WTC11 (cell line): ENCODE data around the gene NDRG3. TPM values are rescaled to one million over a fixed set of nuclear protein-coding genes. Genes with fewer than 3 reads are reported as not detected.
A peak's percentile ranks its signal among the peaks of the same experiment; 100 is the strongest.
"Not testable (repeated sequence)": the region's sequence is repeated elsewhere in the genome, so short reads cannot be mapped to it uniquely, and the experiment has no call there.

Source experiments
- ATAC-seq: fragments of 200-7000 bp; cut with Tn5 transposase; 2 replicates; pipeline ENCODE4 v1.10.0; 2021; ENCODE audit warnings: mild to moderate bottlenecking, moderate library complexity
- CTCF ChIA-PET: fragments of 300-600 bp; sonication (Branson Sonifier 250); formaldehyde crosslinking; loops from one replicate; lab custom pipeline; 2021; ENCODE audit warnings: antibody characterized with exemption; lab: Charles Lee
- POLR2A ChIA-PET: fragments of 350-600 bp; sonication (Branson Sonifier 250); formaldehyde crosslinking; loops from one replicate; lab custom pipeline; 2021; ENCODE audit warnings: antibody characterized with exemption; lab: Charles Lee
- DNase-seq: peaks from one replicate; pipeline ENCODE4 v3.0.0; 2021; ENCODE audit warnings: low spot score
- H3K27ac Mint-ChIP-seq: 2 replicates; pipeline ENCODE4 v1.8.0; 2021; ENCODE audit warnings: mixed read lengths
- H3K27me3 Mint-ChIP-seq: 2 replicates; pipeline ENCODE4 v1.8.0; 2021; ENCODE audit warnings: low read depth, mild to moderate bottlenecking, moderate library complexity, mixed read lengths
- H3K36me3 Mint-ChIP-seq: 2 replicates; pipeline ENCODE4 v1.8.0; 2021; ENCODE audit warnings: mixed read lengths
- H3K4me1 Mint-ChIP-seq: 2 replicates; pipeline ENCODE4 v1.8.0; 2022; ENCODE audit warnings: mixed read lengths
- H3K4me3 Mint-ChIP-seq: 2 replicates; pipeline ENCODE4 v1.8.0; 2021; ENCODE audit warnings: mild to moderate bottlenecking, moderate library complexity, mixed read lengths
- H3K9me3 Mint-ChIP-seq: 2 replicates; pipeline ENCODE4 v1.8.0; 2021; ENCODE audit warnings: mixed read lengths
- ATF2 ChIP-seq: sonication (generic); formaldehyde crosslinking; IDR thresholded peaks from 2 replicates; pipeline ENCODE4 v1.8.1; 2022; ENCODE audit warnings: low read depth, missing genetic modification reagents, borderline replicate concordance
- ATF6 ChIP-seq: sonication (generic); formaldehyde crosslinking; IDR thresholded peaks from 2 replicates; pipeline ENCODE4 v1.8.1; 2023; ENCODE audit warnings: mild to moderate bottlenecking, missing genetic modification reagents
- CREB1 ChIP-seq: sonication (generic); formaldehyde crosslinking; IDR thresholded peaks from 2 replicates; pipeline ENCODE4 v1.8.0; 2023; ENCODE audit warnings: mild to moderate bottlenecking, missing genetic modification reagents
- CTCF ChIP-seq: fragments of 200-600 bp; IDR thresholded peaks from 2 replicates; pipeline ENCODE4 v1.8.0; 2022; ENCODE audit warnings: antibody characterized with exemption
- ERG ChIP-seq: fragments of 250-450 bp; sonication (Bioruptor Pico); IDR thresholded peaks from 2 replicates; pipeline ENCODE4 v1.8.0; 2021; ENCODE audit warnings: mild to moderate bottlenecking
- FOXK1 ChIP-seq: sonication (generic); formaldehyde crosslinking; IDR thresholded peaks from 2 replicates; pipeline ENCODE4 v1.8.0; 2022; ENCODE audit warnings: mild to moderate bottlenecking, moderate library complexity, missing genetic modification reagents
- FOXP1 ChIP-seq: sonication (generic); formaldehyde crosslinking; IDR thresholded peaks from 2 replicates; pipeline ENCODE4 v1.8.0; 2022; ENCODE audit warnings: missing genetic modification reagents, mild to moderate bottlenecking, moderate library complexity, borderline replicate concordance
- IRF2 ChIP-seq: sonication (generic); formaldehyde crosslinking; IDR thresholded peaks from 2 replicates; pipeline ENCODE4 v1.8.0; 2022; ENCODE audit warnings: low read depth, missing genetic modification reagents, borderline replicate concordance
- NFE2L1 ChIP-seq: sonication (generic); formaldehyde crosslinking; IDR thresholded peaks from 2 replicates; pipeline ENCODE4 v1.8.1; 2023; ENCODE audit warnings: missing genetic modification reagents
- RORB ChIP-seq: fragments of 250-450 bp; sonication (Bioruptor Pico); IDR thresholded peaks from 2 replicates; pipeline ENCODE4 v1.9.0; 2021; ENCODE audit warnings: mild to moderate bottlenecking
- SOX15 ChIP-seq: fragments of 250-450 bp; sonication (Bioruptor Pico); IDR thresholded peaks from 2 replicates; pipeline ENCODE4 v1.9.0; 2021; ENCODE audit warnings: mild to moderate bottlenecking
- TCF7 ChIP-seq: sonication (generic); formaldehyde crosslinking; IDR thresholded peaks from 2 replicates; pipeline ENCODE4 v1.8.0; 2022; ENCODE audit warnings: mild to moderate bottlenecking, low read depth, missing genetic modification reagents, moderate library complexity
- ZMAT4 ChIP-seq: fragments of 250-450 bp; sonication (Bioruptor Pico); IDR thresholded peaks from 2 replicates; pipeline ENCODE4 v1.9.0; 2021; ENCODE audit warnings: mild to moderate bottlenecking
- ZNF121 ChIP-seq: sonication (generic); formaldehyde crosslinking; IDR thresholded peaks from 2 replicates; pipeline ENCODE4 v1.8.0; 2023; ENCODE audit warnings: missing genetic modification reagents
- ZNF317 ChIP-seq: sonication (generic); formaldehyde crosslinking; IDR thresholded peaks from 2 replicates; pipeline ENCODE4 v1.8.1; 2023; ENCODE audit warnings: low read depth, mild to moderate bottlenecking, moderate library complexity, missing genetic modification reagents, borderline replicate concordance
- total RNA-seq: library from RNA; stranded (reverse); gene quantifications from 3 replicates; pipeline ENCODE4 v1.2.3, GENCODE V29; 2021
- TF ChIP-seq, protein P1 (sequence below): sonication (generic); formaldehyde crosslinking; IDR thresholded peaks from 2 replicates; pipeline ENCODE4 v1.8.1; 2022; ENCODE audit warnings: mild to moderate bottlenecking, moderate library complexity, missing genetic modification reagents
- TF ChIP-seq, protein P2 (sequence below): fragments of 250-450 bp; sonication (Bioruptor Pico); IDR thresholded peaks from 2 replicates; pipeline ENCODE4 v1.9.0; 2021; ENCODE audit warnings: mild to moderate bottlenecking
- TF ChIP-seq, protein P3 (sequence below): sonication (generic); formaldehyde crosslinking; IDR thresholded peaks from 2 replicates; pipeline ENCODE4 v1.8.1; 2022; ENCODE audit warnings: low read depth, mild to moderate bottlenecking, moderate library complexity, missing genetic modification reagents, borderline replicate concordance

Gene NDRG3
- total RNA-seq, 1 experiment from 2014 or later = 27.0 TPM

DNA sequence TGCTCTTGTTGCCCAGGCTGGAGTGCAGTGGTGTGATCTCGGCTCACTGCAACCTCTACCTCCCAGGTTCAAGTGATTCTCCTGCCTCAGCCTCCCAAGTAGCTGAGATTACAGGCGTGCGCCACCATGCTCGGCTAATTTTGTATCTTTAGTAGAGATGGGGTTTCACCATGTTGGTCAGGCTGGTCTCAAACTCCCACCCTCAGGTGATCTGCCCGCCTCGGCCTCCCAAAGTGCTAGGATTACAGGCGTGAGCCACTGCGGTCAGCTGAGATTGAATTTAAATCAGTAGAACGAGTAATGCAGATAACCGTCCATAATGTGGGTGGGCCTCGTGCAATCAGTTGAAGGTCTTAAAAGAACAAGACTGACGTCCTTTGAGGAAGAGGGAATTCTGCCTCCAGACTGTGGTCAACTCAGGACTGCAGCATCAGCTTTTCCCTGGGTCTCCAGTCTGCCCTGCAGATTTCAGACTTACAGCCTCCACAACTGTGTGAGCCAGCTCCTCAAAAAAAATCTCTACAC, 107.0 kb downstream of the NDRG3 start:
- H3K27me3 Mint-ChIP-seq, DNase-seq, H3K9me3 Mint-ChIP-seq, H3K4me3 Mint-ChIP-seq, CTCF ChIA-PET, H3K4me1 Mint-ChIP-seq, ATAC-seq, H3K36me3 Mint-ChIP-seq, POLR2A ChIA-PET, H3K27ac Mint-ChIP-seq: not testable (repeated sequence)
- TF ChIP-seq ZNF121 (CRISPR knock-in tag) = peak; percentile 32; the same call in 1 of the 2 replicates

DNA sequence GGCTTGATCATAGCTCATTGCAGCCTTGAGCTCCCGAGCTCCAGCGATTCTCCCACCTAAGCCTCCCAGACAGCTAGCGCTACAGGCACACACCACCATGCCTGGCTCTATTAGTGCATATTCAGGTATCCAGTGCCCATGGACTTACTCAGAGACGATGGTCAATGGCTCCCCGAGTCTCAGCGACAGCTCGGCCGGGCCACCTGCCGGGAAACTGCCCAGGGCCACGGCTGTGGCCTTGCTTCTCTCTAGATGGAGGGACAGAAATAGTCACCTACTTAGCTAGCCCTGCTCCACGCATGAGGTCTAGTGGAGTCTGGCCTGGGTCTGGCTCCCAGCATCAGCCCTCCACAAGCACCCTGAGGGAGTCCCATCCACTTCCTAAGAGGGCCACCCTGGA, 111.5 kb downstream of the NDRG3 start:
- CTCF ChIA-PET = interaction anchor here (1.0 to 1.1 kb wide), 2 partner anchors 42 to 252 kb away, joined by 3 read pairs; no protein-coding TSS in a partner anchor
- Mint-ChIP-seq H3K4me1 (0 out of 2 replicates have a peak, but pooled peaks cover 3% of the 10 kb centered on the region), H3K27me3 (no peaks in the 10 kb centered on the region; the same call in 1 of the 2 replicates), H3K36me3 (no peaks in the 10 kb centered on the region), H3K4me3 (no peak overlapping the region), H3K9me3 (no peaks in the 10 kb centered on the region), H3K27ac (no peak overlapping the region)
- ATAC-seq = no peak
- POLR2A ChIA-PET = no interaction called here
- DNase-seq = no peak
- TF ChIP-seq CREB1 (no peak), SOX15 (CRISPR knock-in tag) (no peak), ATF2 (CRISPR knock-in tag) (no peak), FOXK1 (CRISPR knock-in tag) (no peak), NFE2L1 (CRISPR knock-in tag) (no peak), TCF7 (no peak), IRF2 (no peak), FOXP1 (no peak), ZNF317 (no peak), ERG (CRISPR knock-in tag) (no peak), ATF6 (no peak), ZMAT4 (CRISPR knock-in tag) (no peak), CTCF (no peak), RORB (CRISPR knock-in tag) (no peak)
- TF ChIP-seq, protein P1, sequence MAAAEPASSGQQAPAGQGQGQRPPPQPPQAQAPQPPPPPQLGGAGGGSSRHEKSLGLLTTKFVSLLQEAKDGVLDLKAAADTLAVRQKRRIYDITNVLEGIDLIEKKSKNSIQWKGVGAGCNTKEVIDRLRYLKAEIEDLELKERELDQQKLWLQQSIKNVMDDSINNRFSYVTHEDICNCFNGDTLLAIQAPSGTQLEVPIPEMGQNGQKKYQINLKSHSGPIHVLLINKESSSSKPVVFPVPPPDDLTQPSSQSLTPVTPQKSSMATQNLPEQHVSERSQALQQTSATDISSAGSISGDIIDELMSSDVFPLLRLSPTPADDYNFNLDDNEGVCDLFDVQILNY (CRISPR knock-in tag) = no peak
- TF ChIP-seq, protein P2, sequence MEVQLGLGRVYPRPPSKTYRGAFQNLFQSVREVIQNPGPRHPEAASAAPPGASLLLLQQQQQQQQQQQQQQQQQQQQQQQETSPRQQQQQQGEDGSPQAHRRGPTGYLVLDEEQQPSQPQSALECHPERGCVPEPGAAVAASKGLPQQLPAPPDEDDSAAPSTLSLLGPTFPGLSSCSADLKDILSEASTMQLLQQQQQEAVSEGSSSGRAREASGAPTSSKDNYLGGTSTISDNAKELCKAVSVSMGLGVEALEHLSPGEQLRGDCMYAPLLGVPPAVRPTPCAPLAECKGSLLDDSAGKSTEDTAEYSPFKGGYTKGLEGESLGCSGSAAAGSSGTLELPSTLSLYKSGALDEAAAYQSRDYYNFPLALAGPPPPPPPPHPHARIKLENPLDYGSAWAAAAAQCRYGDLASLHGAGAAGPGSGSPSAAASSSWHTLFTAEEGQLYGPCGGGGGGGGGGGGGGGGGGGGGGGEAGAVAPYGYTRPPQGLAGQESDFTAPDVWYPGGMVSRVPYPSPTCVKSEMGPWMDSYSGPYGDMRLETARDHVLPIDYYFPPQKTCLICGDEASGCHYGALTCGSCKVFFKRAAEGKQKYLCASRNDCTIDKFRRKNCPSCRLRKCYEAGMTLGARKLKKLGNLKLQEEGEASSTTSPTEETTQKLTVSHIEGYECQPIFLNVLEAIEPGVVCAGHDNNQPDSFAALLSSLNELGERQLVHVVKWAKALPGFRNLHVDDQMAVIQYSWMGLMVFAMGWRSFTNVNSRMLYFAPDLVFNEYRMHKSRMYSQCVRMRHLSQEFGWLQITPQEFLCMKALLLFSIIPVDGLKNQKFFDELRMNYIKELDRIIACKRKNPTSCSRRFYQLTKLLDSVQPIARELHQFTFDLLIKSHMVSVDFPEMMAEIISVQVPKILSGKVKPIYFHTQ (CRISPR knock-in tag) = no peak
- TF ChIP-seq, protein P3, sequence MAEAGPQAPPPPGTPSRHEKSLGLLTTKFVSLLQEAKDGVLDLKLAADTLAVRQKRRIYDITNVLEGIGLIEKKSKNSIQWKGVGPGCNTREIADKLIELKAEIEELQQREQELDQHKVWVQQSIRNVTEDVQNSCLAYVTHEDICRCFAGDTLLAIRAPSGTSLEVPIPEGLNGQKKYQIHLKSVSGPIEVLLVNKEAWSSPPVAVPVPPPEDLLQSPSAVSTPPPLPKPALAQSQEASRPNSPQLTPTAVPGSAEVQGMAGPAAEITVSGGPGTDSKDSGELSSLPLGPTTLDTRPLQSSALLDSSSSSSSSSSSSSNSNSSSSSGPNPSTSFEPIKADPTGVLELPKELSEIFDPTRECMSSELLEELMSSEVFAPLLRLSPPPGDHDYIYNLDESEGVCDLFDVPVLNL (CRISPR knock-in tag) = no peak
